ENCODE measurements around the gene SERPINA1.
"Not testable (repeated sequence)": the region's sequence is repeated elsewhere in the genome, so short reads cannot be mapped to it uniquely, and the experiment has no call there.

Gene SERPINA1

DNA sequence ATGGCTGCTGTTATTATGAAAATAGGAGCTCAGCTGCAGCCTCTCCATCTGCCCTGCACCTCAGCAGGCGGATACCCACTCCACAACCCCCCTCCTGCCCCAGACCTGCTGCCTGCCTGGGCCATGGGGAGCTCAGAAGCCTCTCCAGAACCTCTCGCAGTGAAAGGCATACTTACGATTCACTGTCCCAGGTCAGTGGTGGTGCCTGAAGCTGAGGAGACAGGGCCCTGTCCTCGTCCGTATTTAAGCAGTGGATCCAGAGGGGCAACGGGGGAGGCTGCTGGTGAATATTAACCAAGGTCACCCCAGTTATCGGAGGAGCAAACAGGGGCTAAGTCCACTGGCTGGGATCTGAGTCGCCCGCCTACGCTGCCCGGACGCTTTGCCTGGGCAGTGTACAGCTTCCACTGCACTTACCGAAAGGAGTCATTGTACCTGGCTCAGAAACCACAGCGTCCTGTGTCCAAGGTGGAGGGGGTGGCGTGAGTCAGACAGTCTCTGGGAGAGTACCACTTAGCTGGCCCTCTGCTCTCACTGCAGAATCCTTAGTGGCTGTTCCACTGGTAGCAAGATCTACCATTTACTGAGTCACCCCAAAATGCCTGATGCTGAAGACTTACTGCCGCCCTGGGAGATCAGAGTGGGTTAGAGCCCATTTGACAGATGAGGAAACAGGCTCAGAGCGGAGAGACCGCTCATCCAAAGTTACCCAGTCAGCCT lies at the start of gene SERPINA1:
TSS of gene SERPINA1 (minus strand) at position 219 of the 720 bp plus-strand sequence. CDS start 5,365 bp downstream, outside the sequence.
- no peak for DNase-seq

DNA sequence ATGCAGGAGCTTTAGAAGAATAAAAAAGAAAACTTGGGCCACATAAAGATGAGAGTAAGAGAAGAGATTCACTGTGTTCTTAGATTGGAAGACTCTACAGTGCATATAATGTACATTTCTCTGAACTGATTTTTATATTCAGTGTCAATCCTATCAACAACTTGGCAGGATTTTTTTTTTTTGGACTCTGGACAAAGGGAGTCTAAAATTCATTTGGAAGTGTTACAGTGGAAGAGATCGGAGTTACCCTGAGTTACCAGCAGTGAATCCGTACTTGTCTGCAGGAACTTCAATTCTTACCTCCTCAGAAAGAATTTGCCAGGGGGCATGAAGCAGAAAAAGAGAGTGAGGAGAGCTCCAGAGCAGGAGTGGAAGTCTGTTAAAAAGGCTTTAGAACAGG lies 40.2 kb upstream of the SERPINA1 start:
- DNase-seq: no peak

DNA sequence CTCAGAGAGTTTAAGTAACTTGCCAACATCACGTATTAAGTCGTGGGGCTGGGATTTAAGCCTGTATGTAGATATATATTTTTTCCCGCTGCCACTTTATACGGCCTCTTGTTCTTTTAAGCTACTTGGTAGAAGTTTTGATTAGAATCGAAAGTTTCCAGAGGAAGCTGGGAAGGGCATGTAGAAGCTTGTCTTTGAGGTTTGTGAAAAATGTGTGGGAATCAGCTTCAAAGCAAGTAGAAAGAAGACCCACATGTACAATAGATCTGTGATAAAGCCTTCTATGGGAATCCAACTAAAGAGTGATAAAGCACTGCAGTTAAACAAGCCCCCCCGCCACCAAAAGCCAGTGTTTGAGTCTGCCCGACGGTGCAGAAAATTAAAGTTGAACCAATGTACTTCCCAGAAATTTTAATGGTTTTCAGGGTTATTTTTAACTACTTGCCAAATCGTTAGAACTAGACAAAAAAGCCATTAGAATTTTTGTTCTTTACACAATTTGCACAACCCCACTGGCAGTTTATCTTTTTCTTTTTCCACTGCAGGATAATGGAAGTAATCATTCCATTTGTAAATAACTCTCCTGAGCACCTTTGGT lies 38.7 kb upstream of the SERPINA1 start:
- no peak for DNase-seq

DNA sequence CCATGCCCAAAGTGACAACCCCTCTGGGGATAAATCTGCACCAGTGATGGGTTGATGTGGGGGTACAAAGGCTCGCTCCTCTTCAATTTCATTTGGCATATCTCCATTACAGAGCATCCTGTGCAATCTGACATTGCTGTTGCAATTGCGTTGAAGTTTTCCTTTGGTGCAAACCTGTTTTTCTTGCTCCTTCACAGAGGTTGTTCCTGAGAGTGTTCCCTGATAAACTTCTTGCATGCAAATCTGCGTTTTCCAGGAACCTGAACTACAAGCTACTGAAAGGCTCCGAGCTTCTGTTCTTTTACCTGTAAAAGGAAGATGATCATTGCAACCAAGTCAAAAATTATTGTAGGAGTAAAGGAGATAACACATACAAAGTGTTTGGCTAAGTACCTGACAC lies 38.1 kb upstream of the SERPINA1 start:
- DNase-seq: no peak

DNA sequence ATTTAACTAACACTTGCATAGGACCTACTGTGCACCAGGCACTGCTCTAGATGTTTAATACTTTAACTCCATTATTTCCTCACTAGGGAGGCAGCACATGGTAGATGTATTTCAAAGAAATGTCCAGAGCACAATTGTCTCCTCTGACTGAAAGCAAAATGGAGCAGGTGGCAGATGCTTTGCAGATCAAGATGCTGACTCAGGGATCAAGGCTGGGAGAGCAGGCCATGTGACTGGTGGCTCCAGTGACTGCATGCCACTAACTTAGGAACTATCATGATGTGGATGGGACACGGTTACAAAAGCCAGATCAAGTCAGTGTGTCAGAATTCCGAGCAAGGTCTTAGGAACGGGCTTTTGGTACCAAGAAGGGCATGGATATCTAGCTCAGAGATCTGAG lies 36.0 kb upstream of the SERPINA1 start:
- DNase-seq: no peak

DNA sequence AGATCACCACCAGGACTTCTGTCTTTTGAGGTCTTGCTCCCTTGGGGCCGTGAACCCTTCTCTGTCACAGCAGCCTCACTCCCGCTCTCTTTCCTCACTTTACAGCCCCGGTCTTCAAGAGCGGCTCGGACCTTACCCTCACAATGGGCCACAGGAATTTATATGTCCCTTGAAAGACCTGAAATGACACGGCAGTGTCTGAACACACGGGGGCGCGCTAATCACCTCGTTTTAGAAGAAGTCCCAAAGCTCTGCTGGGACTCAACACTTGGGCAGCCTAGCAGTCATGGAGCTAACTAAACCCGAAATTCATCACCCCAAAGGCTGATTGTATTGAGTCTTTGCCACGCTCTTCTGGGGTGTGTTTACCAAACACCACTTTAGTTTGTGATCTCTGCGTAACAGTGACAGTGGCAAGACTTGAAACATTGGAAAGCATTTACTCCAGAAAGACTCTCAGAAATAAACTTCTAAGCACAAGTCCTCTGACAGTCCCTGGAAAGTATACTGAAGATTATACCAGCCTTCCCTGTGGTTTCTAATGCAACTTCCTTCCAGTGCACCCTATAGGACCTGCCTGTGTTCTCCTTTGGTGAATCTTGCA lies 35.2 kb upstream of the SERPINA1 start:
- DNase-seq: peak; percentile 5

DNA sequence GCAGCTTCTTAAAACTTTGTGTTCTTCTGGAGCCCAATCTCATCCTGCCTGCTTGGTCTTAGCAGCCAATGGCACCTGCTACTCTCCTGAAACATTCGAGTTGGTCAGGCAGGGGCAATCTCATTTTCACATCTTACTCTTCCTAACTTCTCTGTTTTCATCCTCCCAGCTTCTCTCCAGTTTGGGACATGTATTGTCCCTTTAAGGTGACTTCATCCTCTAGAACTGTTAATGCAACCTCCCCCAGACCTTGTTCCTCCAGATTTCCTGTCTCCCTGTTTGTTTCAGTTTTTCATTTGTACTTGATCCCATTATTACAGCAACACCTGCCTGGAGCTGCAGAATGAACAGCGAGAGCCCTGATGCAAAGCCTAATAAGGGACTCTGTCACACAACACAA lies 32.9 kb upstream of the SERPINA1 start:
- DNase-seq: no peak

DNA sequence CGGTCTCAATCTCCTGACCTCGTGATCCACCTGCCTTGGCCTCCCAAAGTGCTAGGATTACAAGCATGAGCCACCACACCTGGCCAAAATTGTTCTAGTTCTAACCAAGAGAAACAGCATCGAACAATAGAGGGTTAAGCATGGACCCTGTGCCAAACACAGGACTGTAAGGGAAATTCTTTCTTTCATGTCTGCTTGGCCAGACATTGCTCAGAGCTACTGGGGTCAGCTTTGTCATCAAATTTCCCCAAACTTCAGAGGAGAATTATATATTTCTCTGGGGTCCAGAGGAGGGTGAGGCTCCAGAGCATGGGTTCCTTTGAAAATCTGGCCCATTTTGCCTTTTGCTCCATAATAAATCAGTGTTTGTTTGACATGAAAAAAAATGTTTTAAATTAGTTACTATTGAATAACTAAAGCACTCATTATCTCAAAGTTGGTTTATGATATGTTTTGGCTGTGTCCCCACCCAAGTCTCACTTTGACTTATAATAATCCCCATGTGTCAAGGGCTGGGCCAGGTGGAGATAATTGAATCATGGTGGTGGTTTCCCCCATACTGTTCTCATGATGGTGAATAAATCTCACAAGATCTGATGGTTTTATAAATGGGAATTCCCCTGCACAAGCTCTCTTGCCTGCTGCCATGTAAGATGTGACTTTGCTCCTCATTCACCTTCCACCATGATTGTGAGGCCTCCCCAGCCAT lies 29.2 kb upstream of the SERPINA1 start:
- not testable (repeated sequence) for DNase-seq

DNA sequence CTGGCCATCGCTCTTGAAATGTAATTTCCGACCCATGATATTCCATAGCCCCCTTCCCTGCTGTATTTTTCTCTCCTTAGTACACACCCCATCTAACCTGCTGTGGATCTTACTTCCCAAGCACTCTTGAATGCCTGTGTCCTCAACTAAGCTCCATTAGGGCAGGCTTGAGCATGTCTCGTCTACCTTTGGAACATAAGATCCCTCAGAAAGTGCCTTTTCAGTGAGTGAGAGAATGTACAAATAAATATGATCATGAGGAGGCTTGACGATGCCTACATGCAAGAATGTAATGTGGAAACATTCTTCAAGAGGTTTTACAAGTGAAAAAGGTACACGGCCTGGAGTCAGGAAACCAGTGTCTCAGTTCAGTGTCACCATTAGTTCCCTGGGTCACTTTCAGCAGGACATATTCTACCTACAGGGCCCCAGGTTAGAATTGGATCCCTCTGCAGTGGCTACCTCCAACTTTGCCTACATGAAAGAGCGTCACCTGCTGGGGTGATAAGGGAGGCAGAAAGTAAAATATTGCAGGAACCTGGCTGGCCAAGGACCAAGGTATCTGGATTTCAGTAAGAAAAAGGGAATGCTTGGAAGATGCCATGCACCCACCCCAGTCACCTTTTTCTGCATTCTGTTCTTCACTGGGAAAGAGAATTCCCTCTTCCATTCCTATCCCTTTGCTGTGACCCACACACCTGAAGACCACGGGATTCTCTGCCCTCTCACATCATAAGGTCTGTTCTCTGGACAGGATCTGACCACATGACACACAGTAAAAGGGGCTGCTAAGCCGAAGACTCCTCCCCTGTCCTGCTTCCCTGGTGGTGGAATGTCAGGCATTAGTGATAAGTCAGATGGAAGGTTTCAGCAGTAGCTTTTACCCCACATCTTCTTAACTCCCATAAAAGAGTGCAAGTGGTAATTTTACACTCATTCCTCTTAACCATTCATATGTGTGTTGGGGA lies 24.6 kb upstream of the SERPINA1 start:
- no peak for DNase-seq

DNA sequence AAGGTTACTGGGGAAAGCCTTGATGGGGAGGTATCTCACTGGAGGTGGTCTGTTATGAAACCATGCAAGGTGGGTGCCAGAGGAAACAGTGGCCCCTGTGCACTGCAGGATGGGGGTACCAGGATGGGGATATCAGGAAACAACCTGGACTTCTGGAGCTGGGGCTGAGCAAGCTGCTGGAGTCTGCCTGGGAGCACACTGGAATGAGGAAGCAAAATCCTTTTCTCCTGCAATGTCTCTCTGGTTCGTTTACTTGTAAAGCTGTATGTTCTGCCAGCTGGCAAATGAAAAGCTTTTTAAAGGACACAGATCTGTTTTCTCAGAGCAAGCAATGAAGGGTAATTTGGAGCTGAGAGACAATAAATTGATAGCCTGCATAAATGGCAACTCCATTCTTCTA lies 23.2 kb upstream of the SERPINA1 start:
- DNase-seq: no peak

DNA sequence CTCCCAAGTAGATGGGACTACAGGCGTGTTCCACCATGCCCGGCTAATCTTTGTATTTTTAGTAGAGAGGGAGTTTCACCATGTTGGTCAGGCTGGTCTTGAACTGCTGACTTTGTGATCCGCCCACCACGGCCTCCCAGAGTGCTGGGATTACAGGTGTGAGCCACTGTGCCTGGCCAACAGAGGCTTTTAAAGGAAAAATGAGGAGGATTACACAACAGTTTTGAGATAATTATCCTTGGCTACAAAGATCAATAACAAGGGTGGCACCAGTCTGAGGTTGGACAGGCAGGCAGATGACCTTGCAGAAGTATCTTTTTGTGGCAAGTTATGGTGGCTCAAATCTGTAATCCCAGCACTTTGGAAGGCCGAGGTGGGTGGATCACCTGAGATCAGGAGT lies 21.0 kb upstream of the SERPINA1 start:
- DNase-seq: not testable (repeated sequence)

DNA sequence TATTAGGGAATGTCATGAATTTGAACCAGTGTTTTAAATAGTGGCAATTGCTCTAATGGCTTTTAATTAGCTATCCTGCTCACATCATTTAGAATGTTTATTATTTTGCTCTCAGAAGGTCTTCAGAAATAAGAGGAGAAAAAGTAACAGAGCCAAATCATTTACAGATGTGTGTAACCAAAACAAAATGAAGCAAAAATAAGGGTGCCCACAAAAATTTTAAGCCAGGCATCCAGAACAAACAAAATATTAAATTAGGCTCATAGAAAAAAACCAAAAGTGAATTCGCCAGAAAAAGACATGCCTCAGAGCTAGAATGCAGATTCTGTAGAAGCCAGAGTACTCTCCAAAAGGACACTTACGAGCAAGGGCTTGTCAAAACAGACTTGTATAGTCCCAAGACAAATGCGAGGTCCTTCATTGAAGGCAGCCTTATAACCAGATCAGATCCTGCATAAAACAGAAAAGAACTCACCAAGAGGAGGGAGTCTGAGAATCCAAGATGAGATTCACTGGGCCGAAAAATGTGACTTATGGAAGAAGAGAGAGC lies 20.2 kb upstream of the SERPINA1 start:
- no peak for DNase-seq

DNA sequence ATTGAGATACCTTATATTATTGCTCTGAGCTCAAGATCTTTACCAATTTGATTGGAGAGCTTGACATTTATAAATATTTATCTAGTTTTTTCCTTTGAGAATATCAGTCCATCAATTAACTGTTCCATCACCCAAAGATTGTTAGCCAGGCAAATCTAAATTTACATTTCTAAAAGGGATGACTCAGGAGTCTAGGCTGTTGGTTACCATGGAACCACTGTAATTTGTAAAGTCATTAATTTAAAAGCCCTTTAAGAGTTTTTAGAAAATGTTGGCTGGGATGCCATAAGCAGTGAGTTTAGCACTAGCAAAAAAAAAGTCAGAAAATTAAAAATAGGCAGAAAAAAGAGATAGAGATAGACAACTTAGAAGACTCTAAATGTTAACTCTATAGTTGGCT lies 19.5 kb upstream of the SERPINA1 start:
- no peak for DNase-seq

DNA sequence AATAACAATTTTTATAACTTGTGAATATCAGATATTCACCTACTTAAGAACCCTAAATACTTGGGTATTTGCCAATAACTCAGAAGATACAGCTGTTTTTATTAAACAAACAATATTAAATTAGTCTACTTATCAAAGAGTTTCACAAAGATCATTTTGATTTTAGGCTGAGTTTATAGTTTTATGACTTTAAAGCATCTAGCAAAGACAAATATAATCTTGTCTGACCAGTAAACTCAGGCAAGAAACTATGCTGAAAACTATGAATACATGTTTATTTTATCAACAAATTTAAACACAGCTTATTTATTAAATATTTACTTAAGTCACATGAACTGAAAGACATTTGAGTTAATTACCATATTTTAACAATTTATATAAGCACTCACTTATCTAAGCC lies 18.5 kb upstream of the SERPINA1 start:
- DNase-seq: no peak

DNA sequence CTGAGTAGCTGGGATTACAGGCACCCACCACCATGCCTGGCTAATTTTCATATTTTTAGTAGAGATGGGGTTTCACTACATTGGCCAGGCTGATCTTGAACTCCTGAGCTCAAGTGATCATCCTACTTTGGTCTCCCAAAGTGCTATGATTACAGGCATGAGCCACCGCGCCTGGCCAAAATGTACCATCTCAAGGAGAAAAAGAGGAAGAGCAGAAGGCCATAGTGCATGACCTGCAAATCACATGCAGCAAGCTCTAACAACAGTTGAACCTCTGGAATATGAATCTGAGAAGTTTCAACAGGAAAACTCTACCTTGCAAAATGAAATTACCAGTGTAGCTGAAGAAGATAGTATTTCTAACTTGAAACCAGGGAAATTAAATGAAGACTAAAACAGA lies 17.1 kb upstream of the SERPINA1 start:
- DNase-seq: no peak

DNA sequence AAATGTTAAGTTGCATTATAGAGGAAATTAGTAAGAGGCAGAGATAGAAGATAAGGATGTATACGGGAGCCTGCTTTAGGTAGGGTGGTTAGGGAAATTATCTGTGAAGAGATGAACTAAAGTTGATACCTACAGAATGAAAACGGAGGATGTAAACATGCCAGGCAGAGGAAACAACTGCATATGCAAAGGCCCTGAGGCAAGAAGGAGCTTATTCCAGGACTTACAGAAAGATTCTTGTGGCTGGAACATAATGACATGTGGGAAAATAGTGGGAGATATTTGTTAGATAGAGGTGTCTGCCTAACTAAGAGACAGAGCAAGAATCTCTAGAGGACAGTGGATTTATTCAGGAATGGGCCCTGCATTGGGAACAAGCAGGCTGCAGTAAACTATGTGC lies 16.2 kb upstream of the SERPINA1 start:
- DNase-seq: no peak

DNA sequence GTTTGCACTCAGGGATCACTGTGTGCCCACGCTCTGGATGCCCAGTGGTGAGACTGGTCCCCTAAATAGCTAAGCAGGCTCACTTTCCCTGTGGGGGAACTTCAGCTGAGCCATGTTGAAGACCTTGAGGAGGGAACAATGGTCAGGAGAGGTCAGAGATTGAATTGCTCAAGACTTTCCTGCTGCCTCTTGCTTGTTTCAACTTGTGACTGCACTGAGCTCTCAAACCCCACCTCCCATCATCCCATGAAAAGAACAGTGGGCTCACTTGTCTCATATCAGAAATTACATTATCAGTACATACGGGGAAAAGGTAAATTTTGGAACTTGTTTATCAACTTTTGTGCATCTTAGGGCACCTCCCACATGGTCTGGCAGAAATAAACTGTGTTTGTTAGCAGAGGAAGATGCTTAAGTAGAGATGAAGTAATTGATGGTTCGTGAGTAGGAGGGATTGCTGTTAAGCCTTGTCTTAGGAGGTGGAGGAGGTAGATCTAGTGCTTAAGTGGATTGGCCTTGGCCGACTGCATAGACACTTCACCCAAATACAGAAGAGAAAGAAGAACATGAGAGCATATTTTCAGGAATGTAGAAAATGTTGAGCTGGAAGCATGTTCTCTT lies 15.0 kb upstream of the SERPINA1 start:
- DNase-seq: no peak

DNA sequence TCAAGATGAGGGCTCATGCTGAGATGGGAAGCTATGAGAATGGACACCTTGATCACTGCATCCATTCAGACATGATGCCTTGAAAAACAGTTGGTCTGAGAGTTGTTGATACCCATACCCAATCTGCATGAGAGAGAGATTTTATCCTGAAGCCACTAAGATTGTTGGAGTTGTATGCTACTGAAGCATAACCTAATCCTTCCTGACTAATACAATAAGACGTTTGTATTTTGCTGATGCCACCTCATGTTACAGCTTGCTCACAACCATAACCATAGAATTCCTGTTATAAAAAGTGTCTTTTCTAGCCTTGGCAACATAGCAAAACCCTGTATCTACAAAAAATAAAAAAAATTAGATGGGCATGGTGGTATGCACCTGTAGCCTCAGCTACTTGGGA lies 12.7 kb upstream of the SERPINA1 start:
- no peak for DNase-seq

DNA sequence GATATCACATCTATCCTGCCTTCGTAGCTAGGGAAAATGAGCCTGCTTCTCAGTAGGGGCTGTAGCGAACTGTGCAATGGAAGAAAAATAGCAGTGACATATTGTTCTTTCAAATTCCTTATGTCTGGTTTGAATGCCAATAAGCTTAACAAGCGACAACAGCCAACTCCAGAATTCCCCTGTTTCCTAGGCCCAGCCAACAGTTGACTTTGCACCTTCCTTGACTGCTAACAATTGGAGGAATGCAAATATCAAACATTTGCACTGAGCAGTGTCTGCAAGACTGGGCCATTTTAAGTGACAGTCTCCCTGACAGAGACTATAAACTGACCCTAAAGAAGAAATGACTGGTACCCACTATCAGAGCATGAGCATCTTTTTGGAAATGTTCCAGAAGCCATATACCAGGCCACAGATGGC lies 12.0 kb upstream of the SERPINA1 start:
- no peak for DNase-seq

DNA sequence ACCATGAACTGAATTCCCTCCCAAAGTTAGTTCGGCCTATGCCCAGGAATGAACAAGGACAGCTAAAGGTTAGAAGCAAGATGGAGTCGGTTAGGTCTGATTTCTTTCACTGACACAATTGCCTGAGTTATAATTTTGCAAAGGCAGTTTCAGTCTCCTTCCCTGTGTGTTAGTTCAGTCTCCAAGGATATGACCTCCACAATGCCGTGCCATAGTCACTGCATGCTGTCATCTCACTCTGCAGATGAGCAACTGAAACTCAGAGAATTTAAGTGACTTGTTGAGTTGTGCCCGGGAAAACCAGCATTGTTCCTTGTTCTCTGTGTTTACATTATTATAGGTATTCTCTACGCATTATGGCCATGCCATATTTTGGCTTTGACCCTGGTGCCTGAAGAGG lies 10.1 kb upstream of the SERPINA1 start:
- DNase-seq: no peak

DNA sequence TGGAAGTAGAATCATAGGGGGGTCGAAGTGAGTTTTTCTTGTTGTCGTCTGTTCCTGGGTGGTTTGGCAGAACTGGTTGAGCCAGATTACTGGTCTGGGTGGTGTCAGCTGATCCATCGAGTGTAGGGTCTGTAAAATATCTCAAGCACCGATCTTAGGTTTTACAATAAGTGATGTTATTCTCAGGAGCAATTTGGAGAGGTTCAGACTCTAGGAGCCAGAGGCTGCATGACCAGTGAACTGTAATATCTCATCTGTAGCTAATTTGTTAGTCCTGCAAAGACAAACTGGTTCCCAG lies 9.7 kb upstream of the SERPINA1 start:
- DNase-seq: no peak
